GM18858 (cell line): ENCODE data around the gene ICA1L.

ENCODE experiments used
- ATAC-seq: cut with Tn5 transposase; IDR thresholded peaks from one replicate; pipeline ENCODE4 v1.9.1; 2021; ENCODE audit not compliant: unreplicated experiment

The ICA1L gene

DNA sequence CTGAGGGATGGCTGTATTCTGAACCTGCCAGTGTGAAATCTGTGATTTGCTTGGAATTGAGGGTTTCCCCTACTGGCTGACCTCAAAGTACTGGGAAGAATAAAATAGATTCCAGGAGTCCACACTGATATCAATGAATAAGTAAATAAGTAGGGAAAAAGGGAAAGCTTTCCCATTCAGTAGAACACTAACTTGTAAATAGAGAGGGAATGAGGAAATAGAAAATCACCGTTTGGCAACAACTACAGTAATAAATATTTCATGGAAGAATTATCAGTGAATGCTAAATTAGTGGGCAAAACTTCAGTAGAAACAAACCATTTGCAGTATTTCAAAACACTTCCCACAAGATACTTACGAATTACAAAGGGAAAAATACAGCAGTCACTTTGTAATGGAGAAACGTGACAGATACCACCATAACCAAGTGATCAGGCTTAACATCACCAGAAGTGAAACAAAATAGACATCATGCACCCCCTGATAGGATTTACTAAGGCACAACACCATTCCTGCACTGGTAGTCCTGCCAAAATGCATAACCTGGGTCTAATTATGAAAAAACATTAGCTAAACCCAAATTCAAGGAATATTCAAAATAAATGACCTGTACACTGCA is 88.5 kb downstream of the ICA1L start:
- ATAC-seq, result no peak

DNA sequence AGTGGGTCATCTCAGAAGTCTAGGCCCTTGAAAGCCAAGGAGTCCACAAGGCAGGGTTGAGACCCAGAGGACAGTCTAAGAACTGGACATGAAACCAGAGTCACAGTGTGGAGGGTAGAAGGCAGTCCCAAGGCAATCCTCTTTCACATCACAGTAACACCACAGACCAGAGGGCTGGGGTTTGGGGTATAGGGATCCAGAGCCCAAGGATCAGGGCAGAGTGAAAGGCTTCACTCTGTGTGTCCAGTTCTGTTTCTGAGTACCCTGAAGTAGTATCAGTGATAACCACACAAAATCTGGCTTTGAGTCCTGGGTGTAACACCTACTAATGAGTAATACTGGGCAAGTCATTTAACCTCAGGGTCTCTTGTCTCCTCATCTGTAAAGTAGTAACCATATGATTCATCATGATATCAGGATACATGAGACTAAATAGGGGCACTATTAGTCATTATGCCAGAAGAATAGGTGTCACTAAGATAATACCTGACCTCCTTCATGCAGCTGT is 91.0 kb downstream of the ICA1L start:
- peak; percentile 96 for ATAC-seq

DNA sequence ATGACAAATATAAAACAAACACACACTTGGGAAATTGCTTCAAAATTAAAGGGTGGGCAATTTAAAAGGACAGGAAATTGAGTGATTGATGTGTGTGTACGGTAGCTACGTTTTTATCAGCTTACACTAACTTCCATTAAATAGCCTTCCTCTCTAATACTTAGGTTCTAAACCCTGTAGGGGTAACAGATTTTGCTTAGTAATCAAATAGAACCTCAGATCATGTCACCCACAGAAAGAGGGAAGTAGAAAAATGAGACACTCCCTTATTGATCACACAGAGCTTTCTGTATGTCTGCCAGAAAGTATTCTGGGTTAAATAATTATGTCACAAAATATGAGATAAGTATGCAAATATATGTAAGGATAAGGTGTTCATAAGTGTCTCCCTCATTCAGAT is 93.3 kb downstream of the ICA1L start:
- ATAC-seq, result no peak

DNA sequence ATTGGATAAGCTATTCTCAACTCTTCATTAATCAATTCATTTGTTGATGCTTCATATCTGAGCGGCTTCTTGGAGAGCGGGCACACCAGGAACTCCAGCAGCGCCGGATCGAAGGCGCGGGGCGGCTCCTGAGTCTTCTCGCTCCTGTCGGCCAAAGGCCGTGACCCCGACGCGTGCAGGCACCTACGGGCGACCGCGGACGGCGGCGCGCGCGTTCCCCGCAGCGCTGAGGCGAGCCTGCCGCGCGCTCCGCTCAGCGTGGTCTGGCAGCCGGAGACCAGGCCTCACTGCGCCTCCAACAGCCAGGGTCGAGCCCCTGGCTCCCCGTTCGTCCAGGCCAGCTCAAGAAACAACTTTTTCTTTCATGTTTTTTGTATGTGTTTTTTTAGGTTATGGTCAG is 97.5 kb downstream of the ICA1L start:
- no peak for ATAC-seq

DNA sequence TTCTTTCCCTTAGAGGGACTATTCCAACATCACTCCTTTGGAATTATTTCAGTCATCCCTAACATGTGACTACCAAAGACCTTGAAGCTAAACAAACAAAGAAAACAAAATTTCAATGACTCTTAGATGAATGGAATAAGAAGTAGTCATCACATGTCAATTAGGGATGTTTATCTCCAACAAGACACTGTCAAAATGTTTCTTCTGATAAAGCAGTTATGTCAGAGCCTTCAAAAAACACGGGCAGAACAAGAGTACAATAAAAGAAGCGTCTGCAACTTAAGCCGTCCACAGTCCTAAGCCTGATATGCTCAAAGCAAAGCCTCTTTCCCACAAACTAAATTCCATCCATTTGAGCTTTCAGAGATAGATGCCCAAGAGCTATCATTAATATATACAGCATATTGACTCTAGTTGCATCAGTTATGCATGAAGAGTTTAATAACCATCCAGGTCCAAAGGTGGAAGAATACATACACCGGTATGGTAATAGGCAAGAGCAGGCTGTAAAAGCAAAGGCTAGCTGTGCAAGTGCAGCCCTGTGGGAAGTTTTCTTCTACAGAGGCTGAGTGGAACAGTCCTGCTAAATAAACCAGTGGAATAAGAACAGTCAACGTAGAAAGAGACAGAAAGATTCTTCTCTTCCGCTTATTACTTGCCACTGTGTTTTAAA is 98.1 kb downstream of the ICA1L start:
- no peak for ATAC-seq

DNA sequence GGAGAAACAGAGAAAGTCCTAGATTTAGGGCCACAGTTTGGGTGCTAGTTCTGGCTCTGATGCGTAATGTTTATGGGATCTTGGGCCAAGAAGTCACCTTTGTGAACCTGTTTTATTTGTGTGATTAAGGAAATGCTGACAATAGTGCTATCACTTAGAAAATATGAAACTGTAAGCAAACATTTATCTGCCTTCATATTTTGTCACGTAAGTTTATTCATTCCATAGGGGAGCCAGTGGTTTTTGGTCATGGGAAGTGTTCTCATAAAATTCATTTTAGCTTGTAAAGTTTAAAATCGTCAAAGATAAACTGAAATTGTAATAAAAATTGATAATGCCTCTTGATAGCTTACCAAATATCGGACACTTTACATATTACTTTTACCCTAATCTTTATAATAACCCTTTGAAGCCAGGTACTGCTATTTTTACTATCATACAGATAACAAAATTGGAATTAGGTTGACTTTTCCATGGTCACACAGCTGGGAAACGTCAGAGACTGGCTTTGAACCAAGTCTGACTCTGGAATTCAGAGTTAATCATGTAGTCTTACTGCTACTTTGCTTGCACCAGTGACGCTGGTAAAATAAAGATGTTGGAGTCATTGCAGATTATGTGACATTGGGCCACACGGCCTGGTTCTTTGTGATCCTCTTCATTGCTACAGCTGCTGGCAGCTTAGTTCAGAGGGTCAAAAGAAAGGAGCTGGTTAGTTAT is 99.7 kb downstream of the ICA1L start:
- ATAC-seq, result no peak

DNA sequence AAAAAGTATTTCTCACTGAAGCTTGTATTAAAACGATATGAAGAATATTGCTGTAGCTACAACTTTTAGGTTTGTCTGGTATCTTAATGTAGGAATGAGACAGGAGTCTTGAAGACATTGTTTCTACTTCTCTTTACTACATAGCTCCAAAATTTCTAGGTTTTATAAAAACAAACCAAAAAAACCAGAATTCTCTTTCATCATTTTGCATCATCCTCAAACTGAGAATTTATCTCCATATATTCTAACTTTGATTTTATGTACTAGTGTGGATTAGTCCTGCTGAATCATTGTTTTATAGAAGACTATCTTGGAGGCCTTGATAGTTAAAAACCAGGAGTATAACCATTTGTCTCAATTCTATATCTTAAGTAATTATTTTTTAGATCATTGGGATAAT is 100.2 kb downstream of the ICA1L start:
- ATAC-seq, result no peak

DNA sequence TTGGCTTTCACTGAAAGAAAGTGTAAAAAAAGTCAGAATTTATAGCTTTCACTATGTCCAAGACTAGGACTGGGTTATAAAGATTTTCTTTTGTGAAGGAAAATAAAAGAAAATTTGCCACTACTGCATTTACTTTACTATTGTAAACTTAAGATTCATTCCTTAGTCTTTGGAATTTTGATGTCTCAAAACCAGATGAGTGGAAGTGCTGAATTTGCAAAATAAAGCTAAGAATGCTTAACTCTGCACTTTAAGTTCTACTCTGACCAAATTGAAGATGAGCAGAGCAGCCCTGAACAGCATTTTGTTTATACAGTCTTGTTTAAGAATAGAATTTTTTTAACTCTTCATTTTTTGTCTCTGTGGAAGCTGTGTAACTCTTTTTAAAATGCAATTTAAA is 102.4 kb downstream of the ICA1L start:
- no peak for ATAC-seq

DNA sequence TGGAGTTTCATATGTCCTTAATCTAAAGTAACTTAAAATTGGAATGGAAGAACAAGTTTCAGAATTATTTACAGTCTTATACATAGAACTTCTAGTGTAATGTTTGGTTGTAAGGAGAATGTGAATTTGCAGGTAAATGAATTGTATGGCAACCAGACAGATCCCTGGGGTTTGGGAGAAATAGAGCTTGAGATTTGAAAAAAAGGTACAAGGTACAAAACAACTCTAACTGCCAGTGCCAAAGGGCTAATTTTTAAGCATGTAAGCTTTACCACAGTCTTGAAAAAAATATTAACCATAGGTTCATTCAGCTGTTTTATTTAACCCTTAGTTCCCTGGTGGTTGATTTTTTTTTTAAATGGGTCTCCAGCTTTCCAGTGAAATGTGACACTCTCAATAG is 103.3 kb downstream of the ICA1L start:
- no peak for ATAC-seq

DNA sequence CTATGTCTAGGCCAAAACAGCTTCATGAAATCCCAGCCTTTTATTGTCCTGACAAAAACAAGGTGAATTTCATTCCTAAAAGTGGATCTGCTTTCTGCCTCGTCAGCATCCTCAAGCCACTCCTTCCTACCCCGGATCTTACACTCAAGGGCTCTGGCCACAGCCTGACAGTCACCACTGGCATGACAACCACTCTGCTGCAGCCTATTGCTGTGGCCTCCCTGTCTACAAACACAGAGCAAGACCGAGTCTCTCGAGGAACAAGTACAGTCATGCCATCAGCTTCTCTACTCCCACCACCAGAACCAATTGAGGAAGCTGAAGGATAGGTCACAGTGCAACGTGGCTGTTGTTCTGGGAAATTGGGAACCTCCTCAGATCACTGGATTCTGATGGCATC is 106.1 kb downstream of the ICA1L start:
- ATAC-seq, result no peak

DNA sequence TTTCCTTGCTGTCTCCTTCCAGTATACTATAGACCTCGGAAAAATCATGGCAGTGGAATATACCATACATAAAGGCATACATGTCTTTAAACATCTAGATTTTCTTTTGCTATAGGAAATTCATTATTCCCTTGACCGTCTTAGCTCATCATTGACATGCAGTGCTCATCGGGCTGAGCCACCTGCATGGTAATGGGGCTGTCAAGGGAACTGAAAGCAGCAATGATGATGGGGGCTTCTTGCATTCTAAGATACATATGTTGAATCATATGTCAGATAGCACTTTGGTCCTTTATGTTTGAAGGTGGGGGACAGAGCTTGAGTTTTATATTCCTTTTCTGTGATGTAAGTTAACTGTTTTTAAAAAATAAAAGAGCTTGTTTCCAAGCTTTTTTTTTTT is 106.6 kb downstream of the ICA1L start:
- ATAC-seq, result no peak

DNA sequence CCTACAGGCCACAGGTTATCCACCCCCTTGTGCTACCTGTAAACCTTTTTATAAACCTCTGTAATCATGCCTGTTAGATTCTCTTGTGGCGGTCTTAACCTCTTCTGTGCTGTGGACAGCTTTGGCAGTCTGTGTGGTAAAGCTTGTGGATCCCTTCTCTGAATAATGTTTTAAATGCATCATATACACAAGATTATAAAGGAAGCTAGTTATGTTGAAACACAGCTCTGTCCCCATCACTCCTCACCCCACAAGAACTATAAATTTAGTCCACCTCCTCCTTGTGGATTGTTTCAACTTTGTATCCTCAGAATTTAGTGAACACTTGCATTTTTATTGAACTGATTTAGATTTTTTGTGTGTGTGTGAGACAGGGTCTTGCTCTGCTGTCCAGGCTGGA is 107.7 kb downstream of the ICA1L start:
- no peak for ATAC-seq

DNA sequence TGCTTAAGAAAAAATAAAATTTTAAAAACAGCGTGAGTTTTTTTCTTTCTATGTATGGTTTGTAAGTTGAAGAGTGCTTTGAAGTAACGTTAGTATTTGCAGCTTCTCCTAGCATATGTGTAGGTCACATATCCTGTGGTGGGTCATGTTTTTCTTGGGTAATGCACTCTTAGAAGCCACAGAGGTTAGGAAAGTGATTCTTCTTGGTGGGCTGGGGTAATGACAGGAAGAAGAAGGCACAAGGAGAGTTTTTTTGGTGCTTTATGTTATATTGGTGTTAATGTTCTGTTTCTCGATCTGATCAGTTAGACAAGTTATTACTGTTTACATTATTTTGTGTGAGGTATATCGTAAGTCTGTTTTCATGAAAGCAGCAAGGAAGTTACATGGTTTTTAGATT is 109.0 kb downstream of the ICA1L start:
- ATAC-seq, result no peak

DNA sequence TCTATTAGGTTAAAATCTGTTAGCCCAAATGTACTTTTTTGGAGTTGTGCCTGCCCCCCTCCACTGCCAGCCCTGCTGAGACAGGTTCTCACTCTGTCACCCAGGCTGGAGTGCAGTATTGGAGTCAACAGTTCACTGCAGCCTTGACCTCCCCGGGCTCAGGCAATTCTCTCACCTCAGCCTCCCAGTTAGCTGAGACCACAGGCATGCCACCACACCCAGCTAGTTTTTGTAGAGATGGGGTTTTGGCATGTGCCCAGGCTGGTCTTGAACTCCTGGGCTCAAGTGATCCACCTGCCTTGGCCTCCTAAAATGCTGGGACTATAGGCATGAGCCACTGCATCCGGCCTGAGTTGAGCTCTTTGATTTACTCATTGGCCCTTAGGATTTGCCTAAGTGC is 110.7 kb downstream of the ICA1L start:
- ATAC-seq, result no peak

DNA sequence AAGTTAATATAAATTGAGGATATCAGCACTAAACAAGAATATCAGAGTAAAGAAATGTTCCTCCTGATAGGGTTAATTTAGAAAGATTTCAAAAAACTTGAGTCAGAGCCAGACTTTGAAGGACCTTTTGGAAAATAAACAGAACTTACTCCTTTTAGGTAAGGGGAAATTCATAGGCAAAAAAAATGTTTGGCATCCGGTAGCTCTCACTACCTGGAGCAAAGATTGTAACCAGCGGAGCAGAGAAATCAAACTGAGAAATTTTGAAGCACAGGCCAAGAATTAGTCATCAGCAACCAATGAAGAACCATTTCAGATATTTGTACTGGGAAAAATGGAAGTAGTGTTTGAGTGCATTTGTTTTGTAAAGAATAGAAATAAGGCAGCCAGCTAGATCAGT is 113.0 kb downstream of the ICA1L start:
- ATAC-seq, result no peak

DNA sequence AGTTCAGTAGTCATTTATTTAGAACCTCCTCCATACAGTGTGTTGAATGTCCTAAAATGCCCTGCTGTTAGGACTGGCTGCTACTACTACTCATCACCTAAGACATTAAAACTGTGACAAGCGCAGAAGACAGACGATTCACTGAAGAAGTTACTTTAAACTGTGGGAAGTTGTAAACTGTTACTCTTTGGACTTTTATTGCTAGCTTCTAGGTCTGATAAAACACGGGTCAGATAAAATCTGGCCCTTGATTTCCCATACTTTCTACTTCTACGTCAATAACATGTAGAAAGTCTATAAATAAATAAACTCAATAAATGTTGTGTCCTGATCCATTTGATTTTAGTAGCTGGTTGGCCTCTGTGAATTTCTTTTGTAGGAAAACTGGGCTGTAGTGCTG is 113.4 kb downstream of the ICA1L start:
- ATAC-seq, result no peak

DNA sequence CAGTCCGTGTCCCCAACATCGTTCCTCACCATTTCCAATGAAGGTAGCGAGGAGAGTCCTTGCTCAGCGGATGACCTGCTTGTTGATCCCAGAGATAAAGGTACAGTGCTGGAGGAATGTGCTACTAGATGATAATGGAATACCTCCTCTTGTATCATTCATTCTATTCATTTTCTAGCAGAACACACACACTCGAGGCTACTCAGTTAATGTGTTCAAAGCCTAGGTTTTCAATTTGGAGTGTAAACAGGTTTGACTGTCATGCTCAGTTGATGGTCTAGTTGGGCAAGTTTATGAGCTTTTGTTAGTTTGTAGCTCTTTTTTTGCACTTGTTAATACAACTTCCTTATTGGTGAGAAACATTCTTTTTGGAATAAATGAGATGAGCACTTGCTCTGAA is 114.2 kb downstream of the ICA1L start:
- ATAC-seq, result no peak

DNA sequence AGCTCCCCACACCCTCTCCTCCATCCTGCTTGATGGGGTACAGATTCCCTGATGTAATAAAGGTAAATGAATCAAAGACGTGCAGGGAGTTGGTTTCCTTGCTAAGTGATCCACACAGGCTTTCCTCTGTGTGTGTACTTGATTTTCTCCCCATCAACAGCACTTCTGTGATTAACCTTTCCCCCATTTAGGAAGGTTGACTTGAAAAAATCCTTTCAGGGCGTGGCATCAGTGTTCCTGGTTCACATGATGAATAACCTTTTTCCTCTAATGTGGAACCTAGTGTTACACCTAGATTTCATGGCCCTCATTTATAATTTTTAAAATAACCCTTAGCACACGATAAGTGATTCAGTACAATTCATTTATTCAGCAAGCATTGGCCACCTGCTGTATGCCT is 115.0 kb downstream of the ICA1L start:
- ATAC-seq, result no peak

DNA sequence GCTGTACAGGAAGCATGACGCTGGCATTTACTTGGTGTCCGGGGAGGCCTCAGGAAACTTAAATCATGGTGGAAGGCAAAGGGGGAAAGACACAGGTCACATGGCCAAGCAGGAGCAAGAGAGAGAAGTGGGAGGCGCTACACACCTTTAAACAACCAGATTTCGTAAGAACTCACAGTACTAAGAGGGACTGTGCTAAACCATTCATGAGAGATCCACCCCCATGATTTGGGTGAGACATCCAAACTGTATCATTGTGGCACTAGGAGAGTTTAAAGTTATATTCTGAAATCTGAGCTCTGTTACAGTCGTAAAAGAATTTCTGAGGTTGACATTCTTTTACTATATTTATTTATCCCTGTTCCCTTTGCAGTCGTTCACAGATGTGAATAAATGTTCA is 116.6 kb downstream of the ICA1L start:
- no peak for ATAC-seq

DNA sequence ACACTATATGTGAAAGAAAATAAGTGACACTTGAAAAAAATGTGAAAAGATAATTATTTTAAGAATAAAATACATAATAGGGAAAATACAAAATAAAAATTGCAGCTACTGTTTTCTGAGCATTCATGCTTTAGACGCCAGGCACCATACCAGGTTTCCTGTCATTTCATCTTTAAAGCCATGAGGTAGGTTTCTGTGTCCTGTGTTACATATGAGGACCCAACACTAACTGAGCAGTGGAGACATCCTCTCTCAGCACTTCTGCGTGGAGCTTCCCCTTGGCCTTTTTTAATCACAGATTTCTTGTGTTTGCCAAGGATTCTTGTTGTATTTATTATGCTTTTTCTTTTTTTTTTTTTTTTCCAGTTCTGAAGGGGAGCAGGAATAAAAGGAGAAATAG is 119.5 kb downstream of the ICA1L start:
- no peak for ATAC-seq

DNA sequence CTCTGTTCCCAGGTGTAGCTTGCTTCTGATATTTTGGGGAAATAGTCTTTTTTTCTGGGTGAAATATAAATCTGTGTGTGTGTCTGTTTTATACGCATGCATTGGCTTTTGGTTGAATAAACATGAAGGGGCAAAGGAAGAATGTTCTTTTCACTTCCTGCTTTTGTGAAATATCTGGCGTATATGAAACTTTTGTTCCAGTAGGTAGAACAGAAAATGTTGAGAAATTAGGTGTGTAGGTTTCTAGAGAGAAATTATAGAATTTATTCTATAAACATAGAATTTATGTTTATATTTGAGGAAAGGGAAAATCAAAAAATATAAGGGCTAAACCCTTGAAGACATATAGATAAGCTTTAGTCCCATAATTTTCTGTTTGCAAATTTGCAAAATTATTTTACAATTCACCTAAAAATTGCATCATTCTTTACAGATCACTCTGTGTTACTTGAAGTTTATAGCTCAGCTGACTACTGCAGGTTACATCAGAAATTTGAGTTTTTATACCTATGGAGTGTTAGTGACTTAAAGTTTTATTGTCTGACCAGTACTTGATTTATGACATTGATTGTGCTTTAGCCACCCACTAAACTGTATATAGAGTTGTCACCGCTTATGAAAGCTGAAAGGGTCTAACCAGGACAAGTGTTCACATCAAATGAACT is 120.7 kb downstream of the ICA1L start:
- ATAC-seq, result no peak

DNA sequence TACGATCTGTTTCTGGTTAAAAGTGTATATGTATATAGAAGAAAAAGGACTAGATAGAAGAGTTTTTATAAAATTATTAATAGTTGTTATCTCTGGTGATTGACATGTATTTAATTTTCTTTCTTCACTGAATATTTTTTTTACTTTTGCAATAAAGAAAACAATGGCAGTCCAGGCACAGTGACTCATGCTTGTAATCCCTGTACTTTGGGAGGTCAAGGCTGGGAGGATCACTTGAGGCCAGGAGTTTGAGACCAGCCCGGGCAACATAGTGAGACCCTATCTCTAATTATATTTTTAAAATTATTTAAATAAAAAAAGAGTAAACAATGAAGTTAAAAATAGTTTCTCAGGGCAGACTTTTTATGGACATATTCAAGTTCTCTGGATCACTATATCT is 122.1 kb downstream of the ICA1L start:
- ATAC-seq, result no peak
